DND-41 (cell line): Measurements from ENCODE around the gene EEF2K.

Source experiments
- EZH2 ChIP-seq: IDR thresholded peaks from 3 replicates; pipeline ENCODE4 v1.6.1; 2012; ENCODE audit warnings: borderline replicate concordance, low read depth, mild to moderate bottlenecking, moderate library complexity, low read length, inconsistent platforms; ENCODE audit not compliant: severe bottlenecking
- TF ChIP-seq, protein P1 (sequence below): IDR thresholded peaks from 2 replicates; pipeline ENCODE4 v1.5.1; 2012; ENCODE audit warnings: borderline replicate concordance, low read length, moderate library complexity, mild to moderate bottlenecking; ENCODE audit not compliant: poor library complexity, severe bottlenecking; ENCODE audit errors: extremely low read depth

DNA sequence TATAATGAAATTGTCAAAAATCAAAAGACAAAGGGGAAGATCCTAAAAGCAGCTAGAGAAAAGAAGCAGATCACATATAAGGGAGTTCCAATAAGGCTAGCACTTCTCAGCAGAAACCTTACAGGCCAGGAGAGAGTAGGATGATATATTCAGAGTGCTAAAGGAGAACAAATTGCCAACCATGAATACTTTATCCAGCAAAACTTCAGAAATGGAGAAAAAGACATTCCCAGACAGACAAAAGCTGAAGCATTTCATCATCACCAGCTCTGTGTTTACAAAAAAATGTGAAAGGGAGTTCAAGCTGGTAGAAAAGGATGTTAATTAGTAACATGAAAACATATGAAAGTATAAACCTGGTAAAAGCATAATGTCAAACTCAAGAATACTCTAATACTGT is 131.0 kb downstream of the EEF2K start:
- TF ChIP-seq, protein P1, sequence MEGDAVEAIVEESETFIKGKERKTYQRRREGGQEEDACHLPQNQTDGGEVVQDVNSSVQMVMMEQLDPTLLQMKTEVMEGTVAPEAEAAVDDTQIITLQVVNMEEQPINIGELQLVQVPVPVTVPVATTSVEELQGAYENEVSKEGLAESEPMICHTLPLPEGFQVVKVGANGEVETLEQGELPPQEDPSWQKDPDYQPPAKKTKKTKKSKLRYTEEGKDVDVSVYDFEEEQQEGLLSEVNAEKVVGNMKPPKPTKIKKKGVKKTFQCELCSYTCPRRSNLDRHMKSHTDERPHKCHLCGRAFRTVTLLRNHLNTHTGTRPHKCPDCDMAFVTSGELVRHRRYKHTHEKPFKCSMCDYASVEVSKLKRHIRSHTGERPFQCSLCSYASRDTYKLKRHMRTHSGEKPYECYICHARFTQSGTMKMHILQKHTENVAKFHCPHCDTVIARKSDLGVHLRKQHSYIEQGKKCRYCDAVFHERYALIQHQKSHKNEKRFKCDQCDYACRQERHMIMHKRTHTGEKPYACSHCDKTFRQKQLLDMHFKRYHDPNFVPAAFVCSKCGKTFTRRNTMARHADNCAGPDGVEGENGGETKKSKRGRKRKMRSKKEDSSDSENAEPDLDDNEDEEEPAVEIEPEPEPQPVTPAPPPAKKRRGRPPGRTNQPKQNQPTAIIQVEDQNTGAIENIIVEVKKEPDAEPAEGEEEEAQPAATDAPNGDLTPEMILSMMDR, result no peak
- no peak for TF ChIP-seq EZH2
